ENCODE results near the gene SCARF2. TPM values are rescaled to one million over a fixed set of nuclear protein-coding genes. Genes with fewer than 3 reads are reported as not detected.

The SCARF2 gene
- total and polyA plus RNA-seq, 2 donors (not counting 1 experiment from before 2014, with no cell fraction given): 0.86 to 1.3 TPM

GRCh38 chr22:20396639-20397038 is 41.0 kb downstream of the SCARF2 start:
- intact Hi-C loops (cut with micrococcal nuclease): no loop called here
- peaks cover 0 to 7% of the 10 kb centered on the region in 2 experiments for H3K36me3 ChIP-seq (replicated peaks in 1 of 2; ENCODE audit: control extremely low read depth in 1 of 2, control insufficient read depth in 1 of 2, extremely low read depth in 1 of 2, insufficient read depth in 2 of 2, low read length in 1 of 2)
- TF ChIP-seq CTCF (IDR thresholded peaks at IDR 0.05) (no peak), EZH2 (IDR thresholded peaks at IDR 0.05; ENCODE audit: borderline replicate concordance, insufficient read depth, low read depth, low read length, poor library complexity, severe bottlenecking) (no peak)
- H3K4me1 ChIP-seq (ENCODE audit: control insufficient read depth in 2 of 2, insufficient read depth in 2 of 2, low read length in 2 of 2): peaks cover 10 to 25% of the 10 kb centered on the region in 2 donors
- peak overlapping the region; percentile 97 for H3K4me3 Mint-ChIP-seq
- CTCF ChIA-PET: no interaction called here
- no peaks in the 10 kb centered on the region for H3K9me3 ChIP-seq (ENCODE audit: control extremely low read depth in 1 of 3, control insufficient read depth in 2 of 3, insufficient read depth in 1 of 3, low read length in 2 of 3)
- 100% methylated on average over 1 of the region's 1 CpG for WGBS (ENCODE audit: insufficient coverage)
- H3K27ac ChIP-seq (ENCODE audit: low read length in 2 of 2): no peak overlapping the region
- H3K79me2 ChIP-seq (ENCODE audit: control insufficient read depth, insufficient read depth, low read length): peaks cover 32% of the 10 kb centered on the region
- peaks cover 29% of the 10 kb centered on the region for H3K4me1 Mint-ChIP-seq
- H2AFZ ChIP-seq (ENCODE audit: insufficient read depth, low read depth, low read length, poor library complexity, severe bottlenecking): no peak overlapping the region
- no peak overlapping the region for H3K4me3 ChIP-seq (ENCODE audit: control extremely low read depth in 1 of 5, extremely low read depth in 1 of 5, insufficient read depth in 1 of 5, low read depth in 2 of 5, low read length in 4 of 5)
- H3K9me3 Mint-ChIP-seq (ENCODE audit: insufficient read depth): no peaks in the 10 kb centered on the region
- H3K27me3 ChIP-seq (replicated peaks in 1 of 4; ENCODE audit: control extremely low read depth in 1 of 4, control insufficient read depth in 3 of 4, insufficient read depth in 4 of 4, low read length in 3 of 4): no peaks in the 10 kb centered on the region
- no peak overlapping the region for H3K4me2 ChIP-seq (replicated peaks; ENCODE audit: low read depth, low read length, poor library complexity, severe bottlenecking)
- no peaks in the 10 kb centered on the region for H4K20me1 ChIP-seq (ENCODE audit: control insufficient read depth, insufficient read depth, low read length, poor library complexity, severe bottlenecking)
- DNase-seq (no peak), ATAC-seq (ENCODE audit: low read depth) (no peak)
- H3K9ac ChIP-seq (ENCODE audit: low read length): no peak overlapping the region
- H3K27ac Mint-ChIP-seq: no peak overlapping the region
- no peaks in the 10 kb centered on the region for H3K27me3 Mint-ChIP-seq
- POLR2A ChIA-PET: no interaction called here

GRCh38 chr22:20395907-20396287 is 41.7 kb downstream of the SCARF2 start:
- POLR2A ChIA-PET: no interaction called here
- no peak overlapping the region for H2AFZ ChIP-seq (ENCODE audit: insufficient read depth, low read depth, low read length, poor library complexity, severe bottlenecking)
- DNase-seq (no peak), ATAC-seq (ENCODE audit: low read depth) (no peak)
- peaks cover 25% of the 10 kb centered on the region for H3K79me2 ChIP-seq (ENCODE audit: control insufficient read depth, insufficient read depth, low read length)
- 17% methylated on average over 1 of the region's 2 CpGs for WGBS (ENCODE audit: insufficient coverage)
- Mint-ChIP-seq H3K27ac (no peak overlapping the region), H3K4me1 (peaks cover 29% of the 10 kb centered on the region), H3K9me3 (ENCODE audit: insufficient read depth) (no peaks in the 10 kb centered on the region), H3K27me3 (no peaks in the 10 kb centered on the region), H3K4me3 (peak overlapping the region; percentile 97)
- TF ChIP-seq CTCF (IDR thresholded peaks at IDR 0.05): no peak
- TF ChIP-seq EZH2 (IDR thresholded peaks at IDR 0.05; ENCODE audit: borderline replicate concordance, insufficient read depth, low read depth, low read length, poor library complexity, severe bottlenecking): no peak
- H4K20me1 ChIP-seq (ENCODE audit: control insufficient read depth, insufficient read depth, low read length, poor library complexity, severe bottlenecking): no peaks in the 10 kb centered on the region
- H3K27me3 ChIP-seq (replicated peaks in 1 of 4; ENCODE audit: control extremely low read depth in 1 of 4, control insufficient read depth in 3 of 4, insufficient read depth in 4 of 4, low read length in 3 of 4): no peaks in the 10 kb centered on the region
- no peak overlapping the region for H3K9ac ChIP-seq (ENCODE audit: low read length)
- no peak overlapping the region for H3K4me3 ChIP-seq (ENCODE audit: control extremely low read depth in 1 of 5, extremely low read depth in 1 of 5, insufficient read depth in 1 of 5, low read depth in 2 of 5, low read length in 4 of 5)
- H3K9me3 ChIP-seq (ENCODE audit: control extremely low read depth in 1 of 3, control insufficient read depth in 2 of 3, insufficient read depth in 1 of 3, low read length in 2 of 3): no peaks in the 10 kb centered on the region
- peaks cover 10 to 20% of the 10 kb centered on the region in 2 donors for H3K4me1 ChIP-seq (ENCODE audit: control insufficient read depth in 2 of 2, insufficient read depth in 2 of 2, low read length in 2 of 2)
- H3K36me3 ChIP-seq (replicated peaks in 1 of 2; ENCODE audit: control extremely low read depth in 1 of 2, control insufficient read depth in 1 of 2, extremely low read depth in 1 of 2, insufficient read depth in 2 of 2, low read length in 1 of 2): peaks cover 0 to 2% of the 10 kb centered on the region in 2 experiments
- CTCF ChIA-PET: interaction anchor here (1.4 kb wide), 1 partner anchor 22 kb away, joined by 6 read pairs; no protein-coding TSS in a partner anchor
- intact Hi-C loops (cut with micrococcal nuclease): loop anchor here (2.0 kb wide), 1 partner anchor 67 kb away; no protein-coding TSS in a partner anchor
- no peak overlapping the region for H3K27ac ChIP-seq (ENCODE audit: low read length in 2 of 2)
- no peak overlapping the region for H3K4me2 ChIP-seq (replicated peaks; ENCODE audit: low read depth, low read length, poor library complexity, severe bottlenecking)

Data from B cell (primary cell).